HG03378 (cell line): ENCODE measurements around the gene MASP2.
"Not testable (repeated sequence)": the region's sequence is repeated elsewhere in the genome, so short reads cannot be mapped to it uniquely, and the experiment has no call there.

Experiments used
- ATAC-seq: cut with Tn5 transposase; IDR thresholded peaks from one replicate; pipeline ENCODE4 v1.9.1; 2021; ENCODE audit warnings: mild to moderate bottlenecking, moderate library complexity; ENCODE audit not compliant: unreplicated experiment

The MASP2 gene

GRCh38 chr1:11039351-11040104, 7.5 kb downstream of the MASP2 start:
- ATAC-seq: no peak

GRCh38 chr1:11037740-11038182, 9.3 kb downstream of the MASP2 start:
- no peak for ATAC-seq

DNA sequence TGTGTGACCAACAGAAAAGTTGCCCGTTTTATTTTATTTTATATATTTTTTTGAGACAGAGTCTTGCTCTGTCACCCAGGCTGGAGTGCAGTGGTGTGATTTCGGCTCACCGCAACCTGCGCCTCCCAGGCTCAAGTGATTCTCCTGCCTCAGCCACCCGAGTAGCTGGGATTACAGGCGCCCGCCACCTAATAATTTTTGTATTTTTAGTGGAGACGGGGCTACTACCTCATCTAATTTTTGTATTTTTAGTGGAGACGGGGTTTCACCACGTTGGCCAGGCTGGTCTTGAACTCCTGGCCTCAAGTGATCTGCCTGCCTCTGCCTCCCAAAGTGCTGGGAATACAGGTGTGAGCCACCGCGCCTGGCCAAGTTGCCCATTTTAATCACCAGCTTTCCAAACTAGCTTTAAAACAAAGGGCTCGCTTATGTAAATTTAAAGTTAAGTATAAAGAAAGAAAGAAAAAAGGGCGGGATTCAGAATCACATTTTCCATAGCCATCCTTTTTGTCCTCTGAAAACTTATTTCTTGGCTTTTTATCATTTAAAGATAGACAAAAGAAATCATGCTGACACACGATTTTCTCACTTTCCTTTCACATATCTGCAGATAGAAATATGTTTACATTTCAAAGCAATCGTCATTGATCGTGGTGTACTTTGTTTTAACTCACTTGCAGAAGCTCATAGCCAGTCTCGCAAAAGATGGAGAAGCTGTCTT, 9.9 kb downstream of the MASP2 start:
- ATAC-seq: not testable (repeated sequence)

DNA sequence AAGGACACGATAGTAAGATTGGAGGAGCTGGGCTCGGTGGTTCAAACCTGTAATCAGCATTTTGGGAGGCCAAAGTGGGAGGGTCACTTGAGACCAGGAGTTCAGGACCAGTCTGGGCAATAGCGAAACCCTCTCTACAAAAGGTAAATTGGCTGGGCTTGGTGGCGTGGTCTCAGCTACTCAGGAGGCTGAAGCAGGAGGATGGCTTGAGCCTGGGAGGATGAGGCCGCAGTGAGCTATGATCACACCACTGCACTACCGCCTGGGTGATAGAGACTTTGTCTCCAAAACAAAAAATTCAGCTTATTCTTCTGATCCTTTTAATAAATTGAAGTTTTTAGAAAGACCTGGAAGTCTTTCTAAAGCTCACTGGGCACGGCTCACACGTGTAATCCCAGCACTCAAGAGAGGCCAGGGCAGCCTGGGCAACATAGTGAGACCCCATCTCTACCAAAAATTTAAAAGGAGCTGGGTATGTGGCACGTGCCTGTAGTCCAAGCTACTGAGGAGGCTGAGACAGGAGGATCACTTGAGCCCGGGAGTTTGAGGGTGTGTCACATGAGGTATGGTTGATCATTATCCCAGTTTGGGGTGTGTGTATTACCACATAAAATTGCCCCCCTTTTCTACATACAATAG, 15.3 kb downstream of the MASP2 start:
- ATAC-seq: no peak

DNA sequence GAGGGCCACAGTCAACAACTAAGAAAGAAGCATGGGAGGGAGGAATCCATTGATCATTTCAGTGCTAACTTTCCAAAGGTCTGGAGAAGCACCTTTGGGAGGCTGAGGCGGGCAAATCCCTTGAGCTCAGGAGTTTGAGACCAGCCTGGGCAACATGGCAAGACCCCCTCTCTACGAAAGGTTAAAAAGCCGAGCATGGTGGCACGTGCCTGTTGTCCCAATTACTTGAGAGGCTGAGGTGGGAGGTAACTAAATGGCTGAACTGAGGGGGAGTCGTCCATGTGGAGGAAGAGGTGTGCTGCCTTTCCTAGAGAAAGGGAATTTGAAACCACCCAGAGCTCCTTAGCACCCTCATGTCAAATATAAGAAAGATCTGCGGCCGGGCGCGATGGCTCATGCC, 16.2 kb downstream of the MASP2 start:
- ATAC-seq: no peak

DNA sequence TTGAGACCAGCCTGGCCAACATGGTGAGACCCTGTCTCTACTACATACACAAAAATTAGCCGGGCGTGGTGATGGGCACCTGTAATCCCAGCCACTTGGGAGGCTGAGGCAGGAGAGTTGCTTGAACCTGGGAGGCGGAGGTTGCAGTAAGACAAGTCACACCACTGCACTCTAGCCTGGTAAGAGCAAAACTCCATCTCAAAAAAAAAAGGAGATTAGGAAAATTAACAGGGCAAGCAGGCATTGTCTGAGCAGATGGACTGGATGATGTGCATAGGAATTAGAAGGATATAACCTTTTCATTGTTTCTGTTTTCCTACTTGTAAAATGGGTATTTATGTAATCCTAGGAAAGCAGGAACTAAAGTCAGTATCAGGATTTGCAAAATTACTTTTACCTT, 19.0 kb downstream of the MASP2 start:
- ATAC-seq: no peak

DNA sequence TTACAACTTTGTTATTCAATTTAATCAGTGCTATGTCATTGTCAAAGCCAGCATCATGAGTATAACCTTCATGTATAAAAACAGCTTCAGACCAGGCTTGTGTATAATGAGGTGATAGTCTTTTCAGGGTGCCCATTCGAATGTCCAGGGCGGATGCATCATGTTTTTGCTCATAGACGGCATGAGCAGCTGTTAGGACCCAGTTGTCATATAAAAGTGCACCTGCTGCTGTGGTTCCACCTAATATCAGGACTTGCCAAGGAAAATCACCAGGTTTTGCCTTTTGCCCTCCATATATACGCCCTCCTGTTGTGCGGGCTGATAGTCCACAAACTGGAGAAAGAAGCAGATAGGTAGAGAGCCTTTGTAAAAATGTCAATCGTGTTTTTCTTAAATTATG, 19.7 kb downstream of the MASP2 start:
- ATAC-seq: no peak

- ATAC-seq: no peak
These were observed 20.1 kb downstream of the MASP2 start for GRCh38 chr1:11026903-11027302.

DNA sequence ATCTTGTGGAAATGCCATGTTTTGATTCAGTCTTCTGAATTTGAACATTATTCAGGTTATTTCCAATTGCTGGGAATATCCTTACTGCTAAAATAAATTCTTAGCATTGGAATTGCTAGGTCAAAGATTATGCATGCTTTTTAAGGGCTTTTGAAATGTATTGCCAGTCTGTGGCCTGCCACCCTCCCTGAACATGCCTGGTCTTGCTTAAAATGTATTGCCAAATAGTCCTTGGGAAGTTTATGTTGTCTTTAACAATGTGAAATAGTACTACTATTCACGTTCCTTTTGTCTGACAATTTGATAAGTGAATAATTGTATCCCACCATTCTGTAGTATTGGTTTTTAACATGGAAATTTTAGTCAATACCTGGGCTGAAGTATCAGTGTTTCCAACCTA, 21.0 kb downstream of the MASP2 start:
- ATAC-seq: no peak

DNA sequence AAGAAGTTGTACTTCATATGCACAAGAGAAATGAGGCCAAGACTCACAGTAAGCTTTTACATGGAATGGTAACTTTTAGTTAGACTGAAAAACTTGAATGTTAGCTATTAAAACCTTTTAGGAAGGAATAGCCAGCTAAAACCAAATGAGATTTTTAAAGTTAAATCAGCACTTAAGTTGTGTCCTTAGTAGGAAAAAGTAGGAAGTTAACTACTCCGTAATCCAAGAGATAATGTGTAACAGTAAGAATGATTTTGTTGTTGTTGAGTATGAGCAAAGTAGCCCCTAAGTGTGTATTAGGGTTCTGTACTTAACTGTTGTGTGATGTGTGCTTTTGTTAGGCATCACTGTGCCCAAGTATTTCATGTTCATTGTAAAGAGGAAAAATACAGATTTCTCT, 21.4 kb downstream of the MASP2 start:
- no peak for ATAC-seq

DNA sequence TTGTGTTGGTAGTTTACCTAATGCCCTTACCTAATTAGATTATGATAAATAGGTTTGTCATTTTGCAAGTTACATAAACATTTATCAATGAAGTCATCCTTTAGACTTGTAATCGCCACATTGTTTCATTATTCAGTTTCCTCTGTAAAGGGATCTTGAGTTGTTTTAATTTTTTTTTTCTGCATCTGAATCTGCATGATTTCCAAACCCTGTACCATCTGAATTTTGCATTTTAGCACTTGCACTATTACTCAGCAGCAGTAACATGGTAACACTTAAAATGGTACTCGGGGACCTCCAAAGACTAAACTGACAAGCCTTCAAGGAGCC, 22.2 kb downstream of the MASP2 start:
- ATAC-seq: no peak

DNA sequence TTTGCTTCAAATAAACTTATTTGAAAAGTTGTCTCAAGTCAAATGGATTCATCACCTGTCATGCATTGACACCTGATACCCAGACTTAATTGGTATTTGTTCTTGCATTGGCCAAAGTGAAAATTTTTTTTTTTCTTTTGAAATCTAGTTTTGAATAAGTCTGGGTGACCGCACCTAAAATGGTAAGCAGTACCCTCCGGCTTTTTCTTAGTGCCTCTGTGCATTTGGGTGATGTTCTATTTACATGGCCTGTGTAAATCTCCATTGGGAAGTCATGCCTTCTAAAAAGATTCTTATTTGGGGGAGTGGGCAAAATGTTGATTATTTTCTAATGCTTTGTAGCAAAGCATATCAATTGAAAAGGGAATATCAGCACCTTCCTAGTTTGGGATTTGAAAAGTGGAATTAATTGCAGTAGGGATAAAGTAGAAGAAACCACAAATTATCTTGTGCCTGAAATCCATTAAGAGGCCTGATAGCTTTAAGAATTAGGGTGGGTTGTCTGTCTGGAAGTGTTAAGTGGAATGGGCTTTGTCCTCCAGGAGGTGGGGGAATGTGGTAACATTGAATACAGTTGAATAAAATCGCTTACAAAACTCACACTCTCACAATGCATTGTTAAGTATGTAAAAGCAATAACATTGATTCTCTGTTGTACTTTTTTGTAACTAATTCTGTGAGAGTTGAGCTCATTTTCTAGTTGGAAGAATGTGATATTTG, 22.7 kb downstream of the MASP2 start:
- ATAC-seq: no peak

DNA sequence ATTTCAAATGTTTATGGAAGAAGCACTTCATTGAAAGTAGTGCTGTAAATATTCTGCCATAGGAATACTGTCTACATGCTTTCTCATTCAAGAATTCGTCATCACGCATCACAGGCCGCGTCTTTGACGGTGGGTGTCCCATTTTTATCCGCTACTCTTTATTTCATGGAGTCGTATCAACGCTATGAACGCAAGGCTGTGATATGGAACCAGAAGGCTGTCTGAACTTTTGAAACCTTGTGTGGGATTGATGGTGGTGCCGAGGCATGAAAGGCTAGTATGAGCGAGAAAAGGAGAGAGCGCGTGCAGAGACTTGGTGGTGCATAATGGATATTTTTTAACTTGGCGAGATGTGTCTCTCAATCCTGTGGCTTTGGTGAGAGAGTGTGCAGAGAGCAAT, 23.8 kb downstream of the MASP2 start:
- ATAC-seq: no peak

- no peak for ATAC-seq
These were observed 27.1 kb downstream of the MASP2 start for GRCh38 chr1:11019971-11020370.

- ATAC-seq: not testable (repeated sequence)
These were observed 27.7 kb downstream of the MASP2 start for GRCh38 chr1:11019358-11019757.

DNA sequence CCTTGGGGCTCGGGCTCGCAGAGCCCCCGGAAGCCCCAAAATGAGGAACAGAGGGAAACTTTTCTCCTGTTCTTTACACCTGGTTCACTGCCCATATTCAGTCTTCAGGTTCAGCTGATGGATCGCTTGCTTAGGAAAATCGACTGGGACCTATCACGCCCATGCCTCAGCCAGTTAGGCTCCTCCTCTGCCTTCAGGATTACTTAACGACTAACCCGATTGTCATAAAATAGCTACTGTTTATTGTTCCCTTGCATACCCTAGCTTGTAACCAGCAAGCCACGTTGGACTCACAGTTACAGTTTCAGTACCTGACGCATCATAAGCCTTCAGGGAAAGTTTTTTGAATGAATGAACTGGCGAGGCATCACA, 33.9 kb downstream of the MASP2 start:
- ATAC-seq: no peak

DNA sequence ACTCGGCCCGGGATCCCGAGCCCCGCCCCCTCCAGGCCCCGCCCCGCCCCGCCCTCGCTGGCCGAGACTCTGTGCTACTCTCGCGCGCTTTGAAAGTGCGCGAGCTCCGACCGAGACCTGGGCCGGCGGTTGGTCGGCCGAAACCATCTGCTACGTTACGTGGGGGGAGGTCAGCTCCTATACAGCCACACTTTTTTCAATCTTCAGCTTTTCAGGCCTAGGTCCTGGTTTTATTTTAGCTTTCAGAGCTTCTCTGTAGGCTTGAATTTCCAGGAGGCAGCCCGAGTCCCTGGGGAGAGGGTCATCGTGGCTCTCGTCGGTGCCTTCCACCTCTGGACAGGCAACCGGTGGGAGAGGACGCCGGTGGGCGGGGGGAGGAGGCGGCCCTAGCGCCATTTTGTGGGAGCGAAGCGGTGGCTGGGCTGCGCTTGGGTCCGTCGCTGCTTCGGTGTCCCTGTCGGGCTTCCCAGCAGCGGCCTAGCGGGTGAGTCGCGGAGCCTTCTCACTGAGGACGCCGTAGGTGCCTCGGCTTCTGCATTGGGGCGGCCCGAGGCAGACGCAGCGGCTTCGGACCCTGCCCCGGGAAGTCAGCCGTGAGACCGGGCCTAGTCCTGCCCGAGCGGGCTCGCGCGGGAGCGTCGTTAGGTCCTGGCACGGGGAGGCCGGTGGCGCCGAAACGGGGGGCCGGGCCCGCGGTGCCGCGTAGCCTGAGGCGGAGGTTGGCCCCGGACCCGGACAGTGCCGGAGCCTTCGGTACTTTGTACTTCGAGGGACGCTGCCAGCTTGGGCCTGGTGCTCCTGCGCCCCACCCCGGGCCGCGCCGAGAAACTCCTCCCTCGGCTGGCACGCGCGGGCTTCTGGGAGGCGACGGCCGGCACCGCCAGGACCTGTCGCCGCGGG, 34.5 kb downstream of the MASP2 start, which contains the start of gene TARDBP:
TSS of gene TARDBP (plus strand) at position 395 of the 900 bp plus-strand sequence. CDS start 1,074 bp downstream, outside the sequence.
- ATAC-seq: peak; percentile 80

DNA sequence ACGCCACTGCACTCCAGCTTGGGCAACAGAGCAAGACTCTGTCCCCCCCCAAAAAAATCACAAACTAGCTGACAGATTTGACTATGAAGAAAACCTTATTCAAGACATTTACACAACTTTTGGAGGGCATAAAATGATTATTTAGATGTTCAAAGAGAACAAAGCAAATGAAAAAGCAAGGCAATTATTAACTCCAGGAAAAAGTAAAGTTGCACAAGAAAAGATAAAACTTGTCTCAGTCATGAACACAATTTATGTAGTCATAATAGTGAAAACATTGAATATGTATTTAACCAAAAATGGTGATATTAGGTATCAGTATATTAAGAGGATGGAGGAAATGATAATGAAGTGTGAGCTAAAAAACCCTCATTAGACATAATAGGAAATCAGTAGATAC, 46.5 kb downstream of the MASP2 start:
- ATAC-seq: no peak

- no peak for ATAC-seq
These were observed 50.9 kb downstream of the MASP2 start for GRCh38 chr1:10996100-10996499.

GRCh38 chr1:10992864-10993263, 54.2 kb downstream of the MASP2 start:
- no peak for ATAC-seq
